CD4-positive, alpha-beta memory T cell (primary cell): ENCODE results near the gene SCUBE2. TPM values are rescaled to one million over a fixed set of nuclear protein-coding genes. Genes with fewer than 3 reads are reported as not detected.

Experiments used
- CTCF ChIA-PET: fragments of 350-600 bp; sonication (Branson Sonifier 250); formaldehyde crosslinking; loops from one replicate; lab custom pipeline; 2021; ENCODE audit warnings: inconsistent platforms; ENCODE audit not compliant: partially characterized antibody; lab: Charles Lee
- POLR2A ChIA-PET: fragments of 350-600 bp; sonication (Branson Sonifier 250); formaldehyde crosslinking; loops from one replicate; lab custom pipeline; 2021; ENCODE audit not compliant: partially characterized antibody; lab: Charles Lee
- DNase-seq, 5 donors: peaks; one replicate each; pipeline versions ENCODE4 v3.0.0 to v3.0.0-alpha.2; 2020 to 2022; ENCODE audit warnings: mixed read lengths in 1 of 5
- H3K27ac ChIP-seq: one replicate; pipeline ENCODE4 v1.7.0; 2013; ENCODE audit warnings: low read depth, low read length
- H3K27me3 ChIP-seq: 2 replicates; pipeline ENCODE4 v1.7.0; 2013; ENCODE audit warnings: mild to moderate bottlenecking, low read length, moderate library complexity; ENCODE audit not compliant: insufficient read depth
- H3K36me3 ChIP-seq: 2 replicates; pipeline ENCODE4 v1.7.0; 2013; ENCODE audit warnings: mild to moderate bottlenecking, low read length, moderate library complexity; ENCODE audit not compliant: insufficient read depth
- H3K4me1 ChIP-seq: 2 replicates; pipeline ENCODE4 v1.7.0; 2013; ENCODE audit warnings: mild to moderate bottlenecking, low read length, moderate library complexity; ENCODE audit not compliant: insufficient read depth
- H3K4me3 ChIP-seq, 2 donors: one replicate each; pipeline ENCODE4 v1.7.0; 2013; ENCODE audit warnings: low read length in 2 of 2, mild to moderate bottlenecking in 1 of 2
- H3K9me3 ChIP-seq, 2 donors: one replicate each; pipeline ENCODE4 v1.7.0; 2013; ENCODE audit warnings: low read length in 2 of 2, control low read depth in 1 of 2; ENCODE audit not compliant: control insufficient read depth in 1 of 2
- H3K27ac Mint-ChIP-seq, 7 donors: one replicate each; pipeline ENCODE4 v1.8.0; 2020 to 2021; ENCODE audit warnings: mixed read lengths in 7 of 7, mild to moderate bottlenecking in 6 of 7, inconsistent platforms in 3 of 7, moderate library complexity in 3 of 7
- H3K27me3 Mint-ChIP-seq, 2 donors: one replicate each; pipeline ENCODE4 v1.8.0; 2020 to 2021; ENCODE audit warnings: mixed read lengths in 2 of 2
- H3K36me3 Mint-ChIP-seq, 2 donors: one replicate each; pipeline ENCODE4 v1.8.0; 2020 to 2021; ENCODE audit warnings: mixed read lengths in 2 of 2, inconsistent platforms in 1 of 2, mild to moderate bottlenecking in 1 of 2
- H3K4me1 Mint-ChIP-seq, 4 donors: one replicate each; pipeline ENCODE4 v1.8.0; 2020 to 2021; ENCODE audit warnings: mixed read lengths in 4 of 4, mild to moderate bottlenecking in 1 of 4
- H3K4me3 Mint-ChIP-seq, 8 donors: one replicate each; pipeline ENCODE4 v1.8.0; 2020 to 2021; ENCODE audit warnings: mixed read lengths in 8 of 8, mild to moderate bottlenecking in 7 of 8, moderate library complexity in 6 of 8, inconsistent platforms in 3 of 8
- H3K9me3 Mint-ChIP-seq, 8 donors: one replicate each; pipeline ENCODE4 v1.8.0; 2020 to 2021; ENCODE audit warnings: mixed read lengths in 8 of 8, mild to moderate bottlenecking in 5 of 8, inconsistent platforms in 3 of 8, moderate library complexity in 1 of 8
- intact Hi-C: fragments of 100-400 bp; cut with micrococcal nuclease; formaldehyde crosslinking; loops from one replicate; pipeline ENCODE4 v1.15.1; 2023
- polyA plus RNA-seq, 2 donors: library from polyadenylated mRNA; unstranded; fragments of 300-500 nt; fragmentation: Illumina TruSeq; gene quantifications; one replicate each; pipeline ENCODE4 v1.2.3, GENCODE V29; 2021
- total RNA-seq, 2 experiments: library from RNA; stranded (reverse); gene quantifications; one replicate each; pipeline ENCODE4 v1.2.3, GENCODE V29; 2021

SCUBE2 gene
- total and polyA plus RNA-seq, 4 experiments from 2014 or later, result 0.64 TPM; not detected in 3

GRCh38 chr11:9076046-9076445 is 15.4 kb downstream of the SCUBE2 start:
- CTCF ChIA-PET, result no interaction called here
- H3K27ac Mint-ChIP-seq, result no peak overlapping the region
- POLR2A ChIA-PET, result no interaction called here
- no peak overlapping the region for H3K4me3 Mint-ChIP-seq
- no peak for DNase-seq
- Histone ChIP-seq H3K36me3 (no peaks in the 10 kb centered on the region), H3K27me3 (no peaks in the 10 kb centered on the region), H3K4me1 (no peaks in the 10 kb centered on the region), H3K27ac (no peak overlapping the region), H3K9me3 (no peaks in the 10 kb centered on the region), H3K4me3 (no peak overlapping the region)
- H3K9me3 Mint-ChIP-seq, result no peaks in the 10 kb centered on the region
- no peaks in the 10 kb centered on the region for H3K4me1 Mint-ChIP-seq
- peaks cover 13 to 18% of the 10 kb centered on the region in 2 donors for H3K27me3 Mint-ChIP-seq
- intact Hi-C loops, result no loop called here
- H3K36me3 Mint-ChIP-seq, result no peaks in the 10 kb centered on the region

- no peaks in the 10 kb centered on the region for H3K36me3 ChIP-seq
- H3K4me1 ChIP-seq, result no peaks in the 10 kb centered on the region
- no peaks in the 10 kb centered on the region for H3K9me3 ChIP-seq
- no peak for DNase-seq
- no peaks in the 10 kb centered on the region for H3K27me3 ChIP-seq
- Mint-ChIP-seq H3K27me3 (peaks cover 15 to 19% of the 10 kb centered on the region in 2 donors), H3K36me3 (no peaks in the 10 kb centered on the region), H3K9me3 (no peaks in the 10 kb centered on the region), H3K27ac (no peak overlapping the region), H3K4me3 (no peak overlapping the region), H3K4me1 (no peaks in the 10 kb centered on the region)
- intact Hi-C loops, result no loop called here
- POLR2A ChIA-PET, result no interaction called here
- H3K27ac ChIP-seq, result no peak overlapping the region
- no peak overlapping the region for H3K4me3 ChIP-seq
- CTCF ChIA-PET, result no interaction called here
Measured at GRCh38 chr11:9075556-9075955, 15.8 kb downstream of the SCUBE2 start.

GRCh38 chr11:9074338-9075029 is 16.9 kb downstream of the SCUBE2 start:
- ChIA-PET POLR2A (interaction anchor here (0.6 kb wide), 1 partner anchor 154 kb away, joined by 3 read pairs; no protein-coding TSS in a partner anchor), CTCF (interaction anchor here (1.4 kb wide), 1 partner anchor 21 kb away, joined by 3 read pairs; no protein-coding TSS in a partner anchor)
- Mint-ChIP-seq H3K4me3 (no peak overlapping the region), H3K27me3 (peaks cover 15 to 22% of the 10 kb centered on the region in 2 donors), H3K27ac (no peak overlapping the region), H3K36me3 (no peaks in the 10 kb centered on the region), H3K4me1 (no peaks in the 10 kb centered on the region), H3K9me3 (no peaks in the 10 kb centered on the region)
- Histone ChIP-seq H3K36me3 (no peaks in the 10 kb centered on the region), H3K4me1 (no peaks in the 10 kb centered on the region), H3K9me3 (no peaks in the 10 kb centered on the region), H3K27me3 (no peaks in the 10 kb centered on the region), H3K4me3 (no peak overlapping the region), H3K27ac (no peak overlapping the region)
- intact Hi-C loops, result no loop called here
- no peak for DNase-seq

GRCh38 chr11:9073466-9074225 is 17.8 kb downstream of the SCUBE2 start:
- intact Hi-C loops, result no loop called here
- Histone ChIP-seq H3K36me3 (no peaks in the 10 kb centered on the region), H3K9me3 (no peaks in the 10 kb centered on the region), H3K4me3 (no peak overlapping the region), H3K27me3 (no peaks in the 10 kb centered on the region), H3K4me1 (no peaks in the 10 kb centered on the region), H3K27ac (no peak overlapping the region)
- POLR2A ChIA-PET, result interaction anchor here (0.6 kb wide), 1 partner anchor 155 kb away, joined by 3 read pairs; no protein-coding TSS in a partner anchor
- CTCF ChIA-PET, result interaction anchor here (1.4 kb wide), 1 partner anchor 22 kb away, joined by 3 read pairs; no protein-coding TSS in a partner anchor
- Mint-ChIP-seq H3K27ac (no peak overlapping the region), H3K4me3 (no peak overlapping the region), H3K9me3 (no peaks in the 10 kb centered on the region), H3K36me3 (no peaks in the 10 kb centered on the region), H3K4me1 (no peaks in the 10 kb centered on the region), H3K27me3 (peaks cover 15 to 22% of the 10 kb centered on the region in 2 donors)
- DNase-seq, result no peak

GRCh38 chr11:9072626-9073176 is 18.7 kb downstream of the SCUBE2 start:
- ChIA-PET CTCF (no interaction called here), POLR2A (no interaction called here)
- Mint-ChIP-seq H3K27ac (peak overlapping the region in 1 of 7 donors; percentile 21), H3K27me3 (peaks cover 15 to 22% of the 10 kb centered on the region in 2 donors), H3K36me3 (no peaks in the 10 kb centered on the region), H3K4me1 (no peaks in the 10 kb centered on the region), H3K4me3 (no peak overlapping the region), H3K9me3 (no peaks in the 10 kb centered on the region)
- Histone ChIP-seq H3K9me3 (no peaks in the 10 kb centered on the region), H3K27me3 (no peaks in the 10 kb centered on the region), H3K27ac (no peak overlapping the region), H3K4me3 (no peak overlapping the region), H3K4me1 (no peaks in the 10 kb centered on the region), H3K36me3 (no peaks in the 10 kb centered on the region)
- intact Hi-C loops, result no loop called here
- DNase-seq, result no peak

- Mint-ChIP-seq H3K27me3 (peaks cover 11 to 22% of the 10 kb centered on the region in 2 donors), H3K4me1 (no peaks in the 10 kb centered on the region), H3K36me3 (no peaks in the 10 kb centered on the region), H3K4me3 (no peak overlapping the region), H3K9me3 (no peaks in the 10 kb centered on the region), H3K27ac (no peak overlapping the region)
- ChIA-PET CTCF (interaction anchor here (1.6 kb wide), 1 partner anchor 56 kb away, joined by 3 read pairs; no protein-coding TSS in a partner anchor), POLR2A (no interaction called here)
- intact Hi-C loops, result no loop called here
- no peaks in the 10 kb centered on the region for H3K27me3 ChIP-seq
- no peaks in the 10 kb centered on the region for H3K4me1 ChIP-seq
- DNase-seq, result no peak
- no peaks in the 10 kb centered on the region for H3K9me3 ChIP-seq
- H3K27ac ChIP-seq, result no peak overlapping the region
- H3K4me3 ChIP-seq, result no peak overlapping the region
- H3K36me3 ChIP-seq, result no peaks in the 10 kb centered on the region
Measured at GRCh38 chr11:9071692-9072091, 19.7 kb downstream of the SCUBE2 start.
